ENCODE data around the gene ARV1.
"Not testable (repeated sequence)": the region's sequence is repeated elsewhere in the genome, so short reads cannot be mapped to it uniquely, and the experiment has no call there.

Gene ARV1

GRCh38 chr1:231045286-231045685 is 66.4 kb downstream of the ARV1 start:
- DNase-seq, result no peak

GRCh38 chr1:231045921-231046729 is 67.2 kb downstream of the ARV1 start:
- not testable (repeated sequence) for DNase-seq

- no peak for DNase-seq
Measured at GRCh38 chr1:231046730-231047395, 68.0 kb downstream of the ARV1 start.

GRCh38 chr1:231047529-231047928 is 68.6 kb downstream of the ARV1 start:
- not testable (repeated sequence) for DNase-seq

- DNase-seq, result not testable (repeated sequence)
Measured at GRCh38 chr1:231048419-231048818, 69.5 kb downstream of the ARV1 start.

GRCh38 chr1:231049121-231049979 is 70.5 kb downstream of the ARV1 start:
- DNase-seq, result no peak
